Brain microvascular endothelial cell (primary cell): ENCODE data around the gene SMAD5.

Source experiments
- DNase-seq: peaks from one replicate; pipeline ENCODE4 v3.0.0-alpha.2; 2020
- H3K27ac ChIP-seq: fragments of 250-450 bp; sonication (Bioruptor Pico); 2 replicates; pipeline ENCODE4 v1.5.1; 2020; ENCODE audit warnings: mild to moderate bottlenecking, moderate library complexity
- H3K27me3 ChIP-seq: fragments of 250-450 bp; sonication (Bioruptor Pico); replicated peaks from 2 replicates; pipeline ENCODE4 v1.5.1; 2020; ENCODE audit warnings: mild to moderate bottlenecking
- H3K36me3 ChIP-seq: fragments of 250-450 bp; sonication (Bioruptor Pico); replicated peaks from 2 replicates; pipeline ENCODE4 v1.5.1; 2020; ENCODE audit warnings: mild to moderate bottlenecking
- H3K4me3 ChIP-seq: 2 replicates; pipeline ENCODE4 v1.5.1; 2011; ENCODE audit warnings: low read depth, mild to moderate bottlenecking, control low read depth, low read length, moderate library complexity
- in situ Hi-C: cut with HindIII; loops from 2 replicates; pipeline ENCODE4 v1.10.0; 2017; ENCODE audit warnings: low sequenced_read_pairs, low pct_ligation_motif_present
- TF ChIP-seq, protein P1 (sequence below): IDR thresholded peaks from 2 replicates; pipeline ENCODE4 v1.5.1; 2011; ENCODE audit warnings: low read depth, mild to moderate bottlenecking, moderate library complexity, low read length, control low read depth, inconsistent platforms; ENCODE audit errors: missing control alignments

The SMAD5 gene

DNA sequence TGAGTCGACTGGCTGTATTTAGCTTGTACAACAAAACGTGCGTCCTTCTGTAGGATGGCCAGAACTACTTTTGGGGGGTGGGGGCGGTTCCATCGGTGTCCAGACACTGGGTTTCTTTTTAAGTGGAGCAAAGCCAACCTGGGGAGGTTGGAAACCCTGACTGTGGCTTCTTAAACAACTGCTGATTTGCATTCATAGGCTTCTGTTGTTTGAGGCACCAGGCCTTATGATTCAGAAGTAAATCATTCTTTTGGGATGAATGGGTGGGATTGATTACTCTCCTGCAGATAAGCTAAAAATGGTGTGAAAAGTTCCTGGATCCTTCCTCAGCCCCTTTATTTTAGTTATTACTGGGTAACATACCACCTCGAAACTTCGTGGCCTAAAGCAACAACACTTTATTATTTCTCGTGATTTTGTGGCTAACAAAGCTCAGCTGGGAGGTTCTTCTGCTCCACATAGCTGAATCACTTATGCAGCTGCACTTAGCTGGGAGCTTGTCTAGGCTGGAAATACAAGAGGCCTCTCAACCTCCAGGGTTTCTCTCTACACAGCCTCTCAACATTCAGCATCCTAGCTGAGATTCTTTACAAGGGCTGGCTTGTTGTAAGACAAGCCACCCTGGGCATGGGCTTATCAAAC, 72.5 kb downstream of the SMAD5 start:
- in situ Hi-C loops = no loop called here
- Histone ChIP-seq H3K36me3 (no peaks in the 10 kb centered on the region), H3K27me3 (peaks cover 6% of the 10 kb centered on the region), H3K4me3 (no peak overlapping the region), H3K27ac (no peak overlapping the region)
- TF ChIP-seq, protein P1, sequence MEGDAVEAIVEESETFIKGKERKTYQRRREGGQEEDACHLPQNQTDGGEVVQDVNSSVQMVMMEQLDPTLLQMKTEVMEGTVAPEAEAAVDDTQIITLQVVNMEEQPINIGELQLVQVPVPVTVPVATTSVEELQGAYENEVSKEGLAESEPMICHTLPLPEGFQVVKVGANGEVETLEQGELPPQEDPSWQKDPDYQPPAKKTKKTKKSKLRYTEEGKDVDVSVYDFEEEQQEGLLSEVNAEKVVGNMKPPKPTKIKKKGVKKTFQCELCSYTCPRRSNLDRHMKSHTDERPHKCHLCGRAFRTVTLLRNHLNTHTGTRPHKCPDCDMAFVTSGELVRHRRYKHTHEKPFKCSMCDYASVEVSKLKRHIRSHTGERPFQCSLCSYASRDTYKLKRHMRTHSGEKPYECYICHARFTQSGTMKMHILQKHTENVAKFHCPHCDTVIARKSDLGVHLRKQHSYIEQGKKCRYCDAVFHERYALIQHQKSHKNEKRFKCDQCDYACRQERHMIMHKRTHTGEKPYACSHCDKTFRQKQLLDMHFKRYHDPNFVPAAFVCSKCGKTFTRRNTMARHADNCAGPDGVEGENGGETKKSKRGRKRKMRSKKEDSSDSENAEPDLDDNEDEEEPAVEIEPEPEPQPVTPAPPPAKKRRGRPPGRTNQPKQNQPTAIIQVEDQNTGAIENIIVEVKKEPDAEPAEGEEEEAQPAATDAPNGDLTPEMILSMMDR = no peak
- no peak for DNase-seq

DNA sequence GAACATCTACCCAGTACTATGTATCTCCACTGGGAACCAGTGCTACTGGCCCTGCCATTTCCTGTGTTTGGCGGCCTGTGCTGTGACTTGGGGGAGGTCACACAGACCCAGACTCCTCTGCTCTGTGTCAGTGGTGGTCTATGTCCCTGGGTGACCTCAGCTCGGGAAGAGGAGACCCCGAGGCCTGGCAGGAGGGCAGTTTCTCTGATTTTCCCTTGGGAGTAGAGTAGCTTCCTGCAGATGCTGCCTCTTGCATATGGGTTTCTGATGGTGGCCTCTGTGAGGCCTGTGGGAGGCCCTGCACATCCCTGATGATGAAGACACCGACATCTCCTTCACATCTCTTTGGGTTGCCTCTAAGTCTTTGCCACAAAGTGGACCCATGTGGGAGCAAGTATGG, 73.3 kb downstream of the SMAD5 start:
- Histone ChIP-seq H3K27me3 (peaks cover 5% of the 10 kb centered on the region), H3K4me3 (no peak overlapping the region), H3K36me3 (no peaks in the 10 kb centered on the region), H3K27ac (no peak overlapping the region)
- TF ChIP-seq, protein P1 = no peak
- in situ Hi-C loops = no loop called here
- DNase-seq = no peak

GRCh38 chr5:136206361-136206760, 73.7 kb downstream of the SMAD5 start:
- Histone ChIP-seq H3K27ac (no peak overlapping the region), H3K36me3 (no peaks in the 10 kb centered on the region), H3K4me3 (no peak overlapping the region), H3K27me3 (peaks cover 5% of the 10 kb centered on the region)
- DNase-seq = no peak
- TF ChIP-seq, protein P1 = no peak
- in situ Hi-C loops = no loop called here

DNA sequence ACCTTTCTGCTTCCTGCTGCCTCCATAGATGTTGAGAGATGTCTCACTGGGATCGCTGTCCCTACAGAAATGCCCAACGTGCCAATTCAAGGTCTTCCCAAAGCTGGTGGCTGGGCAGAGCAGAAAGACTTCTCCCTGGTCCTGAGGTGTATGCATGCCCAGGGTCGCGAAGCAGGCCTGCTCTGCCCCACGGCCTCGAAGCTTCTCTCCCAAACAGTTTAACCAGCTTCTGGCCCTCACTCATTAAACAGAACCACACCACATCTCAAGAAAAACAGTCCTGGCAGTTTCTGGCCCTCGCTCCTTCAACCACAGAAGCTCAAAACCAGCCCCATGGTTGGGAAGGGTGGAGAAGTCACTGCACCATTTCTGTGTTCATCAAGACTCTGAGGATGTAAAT, 75.0 kb downstream of the SMAD5 start:
- no peak for DNase-seq
- TF ChIP-seq, protein P1 = no peak
- H3K36me3 ChIP-seq = no peaks in the 10 kb centered on the region

DNA sequence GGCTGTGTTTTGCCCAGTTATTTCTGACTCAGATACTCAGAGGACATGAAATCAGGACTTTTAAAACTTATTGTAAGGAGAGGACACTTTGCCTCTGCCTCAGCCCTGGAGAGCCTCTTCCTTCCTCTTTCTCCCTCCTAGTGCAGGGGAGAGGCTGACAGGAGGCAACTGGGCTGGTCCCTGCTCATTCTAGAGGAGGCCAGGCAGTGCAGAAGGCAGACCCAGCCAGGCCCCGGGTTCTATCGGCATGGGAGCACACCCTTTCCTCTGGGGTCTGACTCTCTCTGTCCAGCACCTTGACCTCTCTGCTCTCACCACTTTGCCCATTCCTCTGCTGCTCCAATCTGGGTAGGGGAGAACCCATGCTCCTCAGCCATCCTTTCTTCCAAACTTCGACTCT, 76.3 kb downstream of the SMAD5 start:
- Histone ChIP-seq H3K4me3 (no peak overlapping the region), H3K27ac (no peak overlapping the region), H3K27me3 (no peaks in the 10 kb centered on the region), H3K36me3 (no peaks in the 10 kb centered on the region)
- TF ChIP-seq, protein P1 = no peak
- in situ Hi-C loops = no loop called here
- no peak for DNase-seq

More for the DNA sequence above, 75.0 kb downstream of the SMAD5 start:
- in situ Hi-C loops = no loop called here
- Histone ChIP-seq H3K27me3 (no peaks in the 10 kb centered on the region), H3K27ac (no peak overlapping the region), H3K4me3 (no peak overlapping the region)

- Histone ChIP-seq H3K27ac (no peak overlapping the region), H3K27me3 (no peaks in the 10 kb centered on the region), H3K4me3 (no peak overlapping the region), H3K36me3 (no peaks in the 10 kb centered on the region)
- DNase-seq = no peak
- in situ Hi-C loops = no loop called here
- TF ChIP-seq, protein P1 = no peak
Observed at GRCh38 chr5:136209346-136209910, 76.8 kb downstream of the SMAD5 start.
